Stimulated activated CD4-positive, alpha-beta T cell treated with anti-CD3 and anti-CD28 coated beads, Interleukin-1b, Interleukin-23, amount 100 ng/mL, for 48 hours (primary cell): ENCODE results near the gene MBNL1.

ENCODE experiments used
- DNase-seq: peaks from one replicate; pipeline ENCODE4 v3.0.0-alpha.2; 2020

Gene MBNL1

GRCh38 chr3:152299249-152299976, 30.7 kb downstream of the MBNL1 start:
- DNase-seq = no peak

GRCh38 chr3:152300029-152300731, 31.5 kb downstream of the MBNL1 start:
- DNase-seq = no peak

- no peak for DNase-seq
Measured at GRCh38 chr3:152301745-152302181, 33.0 kb downstream of the MBNL1 start.

GRCh38 chr3:152302521-152303021, 33.8 kb downstream of the MBNL1 start:
- DNase-seq = no peak

- no peak for DNase-seq
Measured at GRCh38 chr3:152304160-152304559, 35.4 kb downstream of the MBNL1 start.

GRCh38 chr3:152305075-152305474, 36.3 kb downstream of the MBNL1 start:
- no peak for DNase-seq

GRCh38 chr3:152307829-152308474, 39.2 kb downstream of the MBNL1 start:
- DNase-seq = no peak

GRCh38 chr3:152308475-152308844, 39.7 kb downstream of the MBNL1 start:
- DNase-seq = no peak

- DNase-seq = no peak
Measured at GRCh38 chr3:152309031-152309430, 40.3 kb downstream of the MBNL1 start.

- no peak for DNase-seq
Measured at GRCh38 chr3:152309535-152310307, 41.0 kb downstream of the MBNL1 start.

GRCh38 chr3:152313430-152313829, 44.7 kb downstream of the MBNL1 start:
- no peak for DNase-seq

GRCh38 chr3:152313914-152314313, 45.2 kb downstream of the MBNL1 start:
- no peak for DNase-seq

- DNase-seq = no peak
Measured at GRCh38 chr3:152314677-152315353, 46.1 kb downstream of the MBNL1 start.

- DNase-seq = no peak
Measured at GRCh38 chr3:152315623-152316022, 46.9 kb downstream of the MBNL1 start.

GRCh38 chr3:152316318-152316717, 47.6 kb downstream of the MBNL1 start:
- DNase-seq = no peak

GRCh38 chr3:152317184-152317583, 48.5 kb downstream of the MBNL1 start:
- no peak for DNase-seq

GRCh38 chr3:152317956-152318355, 49.2 kb downstream of the MBNL1 start:
- DNase-seq = no peak

GRCh38 chr3:152318512-152318911, 49.8 kb downstream of the MBNL1 start:
- DNase-seq = no peak

GRCh38 chr3:152319256-152319655, 50.5 kb downstream of the MBNL1 start:
- DNase-seq = no peak

- DNase-seq = no peak
Measured at GRCh38 chr3:152319831-152320617, 51.3 kb downstream of the MBNL1 start.

GRCh38 chr3:152321200-152321954, 52.6 kb downstream of the MBNL1 start:
- no peak for DNase-seq
